K562 (cell line): ENCODE measurements around the gene ZBTB46. TPM values are rescaled to one million over a fixed set of nuclear protein-coding genes. Genes with fewer than 3 reads are reported as not detected.
A peak's percentile ranks its signal among the peaks of the same experiment; 100 is the strongest.

ENCODE experiments used
- HDAC1 ChIP-seq, 2 experiments: fragments of 450-650 bp; IDR thresholded peaks; 2 replicates each; pipeline ENCODE4 v1.6.1; 2016 to 2017; ENCODE audit warnings: inconsistent platforms in 1 of 2, mild to moderate bottlenecking in 1 of 2, moderate library complexity in 1 of 2
- SPI1 ChIP-seq: IDR thresholded peaks from 2 replicates; pipeline ENCODE4 v1.6.1; 2011; ENCODE audit warnings: low read depth, low read length, control low read depth, borderline replicate concordance
- TRIM24 ChIP-seq, 2 experiments: fragments of 450-650 bp; IDR thresholded peaks; 2 replicates each; pipeline ENCODE4 v1.6.1; 2016
- polyA plus RNA-seq, 8 experiments: library from polyadenylated mRNA; depleted of rRNA in 4 of 8; stranded (reverse) in 5 of 8; unstranded in 3 of 8; fragments of >200 nt; fragmentation: Nextera tagmentation in 2 of 8; fragmentation: Illumina TruSeq in 1 of 8; extraction: Ambion mirVana in 2 of 8; extraction: Trizol in 1 of 8; gene quantifications; 2 replicates each; pipeline versions ENCODE4 v1.2.1 to v1.2.3, GENCODE V29; 2011 to 2014; ENCODE audit warnings: inconsistent platforms in 1 of 8, missing spikeins in 1 of 8
- total RNA-seq, 7 experiments: library from RNA; depleted of rRNA in 6 of 7; stranded (reverse); fragments of >200 nt in 6 of 7; fragmentation: Illumina TruSeq in 2 of 7; extraction: Trizol in 2 of 7; gene quantifications; 2 replicates each; pipeline versions ENCODE4 v1.2.1 to v1.2.3, GENCODE V29; 2011 to 2021; ENCODE audit warnings: low replicate concordance in 1 of 7
- TF ChIP-seq, protein P1 (sequence below): sonication (generic); formaldehyde crosslinking; IDR thresholded peaks from 2 replicates; pipeline ENCODE4 v1.8.1; 2023; ENCODE audit warnings: mild to moderate bottlenecking, missing genetic modification reagents
- TF ChIP-seq, protein P2 (sequence below): fragments of 250-450 bp; sonication (Bioruptor Pico); IDR thresholded peaks from 2 replicates; pipeline ENCODE4 v1.9.0; 2021; ENCODE audit warnings: mild to moderate bottlenecking
- TF ChIP-seq, protein P3 (sequence below): fragments of 200-800 bp; sonication (Bioruptor generic); IDR thresholded peaks from 2 replicates; pipeline ENCODE4 v1.6.1; 2017; ENCODE audit warnings: missing genetic modification characterization, missing compliant biosample characterization
- TF ChIP-seq, protein P4 (sequence below), 2 experiments: IDR thresholded peaks in 1 of 2; conservative IDR thresholded peaks in 1 of 2; 2 replicates each; pipeline ENCODE4 v1.6.1; 2016; ENCODE audit warnings: low read depth in 2 of 2, mild to moderate bottlenecking in 1 of 2, missing compliant biosample characterization in 1 of 2, missing genetic modification characterization in 1 of 2, moderate library complexity in 1 of 2
- TF ChIP-seq, protein P5 (sequence below): fragments of 250-450 bp; sonication (Bioruptor Pico); IDR thresholded peaks from 2 replicates; pipeline ENCODE4 v1.8.0; 2021; ENCODE audit warnings: mild to moderate bottlenecking, moderate library complexity

ZBTB46 gene
- total and polyA plus RNA-seq, 9 of the 15 experiments (the other 6 are each of a cell fraction or from before 2014, with no cell fraction given) = 0.29 to 4.1 (median 1.1) TPM

DNA sequence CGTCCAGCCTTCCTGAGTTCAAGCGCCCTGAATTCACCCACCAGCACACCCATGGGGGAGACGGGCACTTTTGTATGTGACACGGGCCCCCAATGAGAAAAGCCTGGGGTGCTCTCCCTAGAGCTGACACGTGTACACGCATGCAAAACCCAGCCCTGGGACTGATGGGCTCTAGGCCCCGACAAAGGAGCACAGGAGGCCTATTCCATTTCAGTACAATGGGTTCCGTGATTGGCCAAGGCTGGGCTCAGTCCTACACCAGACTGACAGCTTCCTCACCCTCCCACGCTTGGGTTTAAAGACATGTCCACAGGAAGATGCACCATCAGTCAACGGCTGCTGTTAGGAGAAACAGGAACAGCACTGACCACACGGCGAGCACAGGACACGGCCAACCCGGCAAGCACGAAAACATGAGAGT is 8.8 kb downstream of the ZBTB46 start (continued):
- TF ChIP-seq HDAC1 (IDR thresholded peaks at IDR 0.05) (peak in 1 of 2 experiments; percentile 38; a peak in 1 of 4 replicates), SPI1 (peak; percentile 82), TRIM24 (IDR thresholded peaks at IDR 0.05) (no peak)
- TF ChIP-seq, protein P1, sequence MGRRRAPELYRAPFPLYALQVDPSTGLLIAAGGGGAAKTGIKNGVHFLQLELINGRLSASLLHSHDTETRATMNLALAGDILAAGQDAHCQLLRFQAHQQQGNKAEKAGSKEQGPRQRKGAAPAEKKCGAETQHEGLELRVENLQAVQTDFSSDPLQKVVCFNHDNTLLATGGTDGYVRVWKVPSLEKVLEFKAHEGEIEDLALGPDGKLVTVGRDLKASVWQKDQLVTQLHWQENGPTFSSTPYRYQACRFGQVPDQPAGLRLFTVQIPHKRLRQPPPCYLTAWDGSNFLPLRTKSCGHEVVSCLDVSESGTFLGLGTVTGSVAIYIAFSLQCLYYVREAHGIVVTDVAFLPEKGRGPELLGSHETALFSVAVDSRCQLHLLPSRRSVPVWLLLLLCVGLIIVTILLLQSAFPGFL (CRISPR knock-in tag) = no peak
- TF ChIP-seq, protein P2, sequence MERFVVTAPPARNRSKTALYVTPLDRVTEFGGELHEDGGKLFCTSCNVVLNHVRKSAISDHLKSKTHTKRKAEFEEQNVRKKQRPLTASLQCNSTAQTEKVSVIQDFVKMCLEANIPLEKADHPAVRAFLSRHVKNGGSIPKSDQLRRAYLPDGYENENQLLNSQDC (CRISPR knock-in tag) = no peak
- TF ChIP-seq, protein P3, sequence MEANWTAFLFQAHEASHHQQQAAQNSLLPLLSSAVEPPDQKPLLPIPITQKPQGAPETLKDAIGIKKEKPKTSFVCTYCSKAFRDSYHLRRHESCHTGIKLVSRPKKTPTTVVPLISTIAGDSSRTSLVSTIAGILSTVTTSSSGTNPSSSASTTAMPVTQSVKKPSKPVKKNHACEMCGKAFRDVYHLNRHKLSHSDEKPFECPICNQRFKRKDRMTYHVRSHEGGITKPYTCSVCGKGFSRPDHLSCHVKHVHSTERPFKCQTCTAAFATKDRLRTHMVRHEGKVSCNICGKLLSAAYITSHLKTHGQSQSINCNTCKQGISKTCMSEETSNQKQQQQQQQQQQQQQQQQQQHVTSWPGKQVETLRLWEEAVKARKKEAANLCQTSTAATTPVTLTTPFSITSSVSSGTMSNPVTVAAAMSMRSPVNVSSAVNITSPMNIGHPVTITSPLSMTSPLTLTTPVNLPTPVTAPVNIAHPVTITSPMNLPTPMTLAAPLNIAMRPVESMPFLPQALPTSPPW (CRISPR knock-in tag) = 0 out of 2 replicates have a peak, but pooled peaks have one; percentile 21
- TF ChIP-seq, protein P4, sequence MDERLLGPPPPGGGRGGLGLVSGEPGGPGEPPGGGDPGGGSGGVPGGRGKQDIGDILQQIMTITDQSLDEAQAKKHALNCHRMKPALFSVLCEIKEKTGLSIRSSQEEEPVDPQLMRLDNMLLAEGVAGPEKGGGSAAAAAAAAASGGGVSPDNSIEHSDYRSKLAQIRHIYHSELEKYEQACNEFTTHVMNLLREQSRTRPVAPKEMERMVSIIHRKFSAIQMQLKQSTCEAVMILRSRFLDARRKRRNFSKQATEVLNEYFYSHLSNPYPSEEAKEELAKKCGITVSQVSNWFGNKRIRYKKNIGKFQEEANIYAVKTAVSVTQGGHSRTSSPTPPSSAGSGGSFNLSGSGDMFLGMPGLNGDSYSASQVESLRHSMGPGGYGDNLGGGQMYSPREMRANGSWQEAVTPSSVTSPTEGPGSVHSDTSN (CRISPR knock-in tag; IDR thresholded peaks at IDR 0.05; ENCODE audit: low read depth) = peak; percentile 42; the same call in 1 of the 2 replicates
- TF ChIP-seq, protein P4 (tag; conservative IDR thresholded peaks at IDR 0.05; ENCODE audit: low read depth) = peak; percentile 84
- TF ChIP-seq, protein P5, sequence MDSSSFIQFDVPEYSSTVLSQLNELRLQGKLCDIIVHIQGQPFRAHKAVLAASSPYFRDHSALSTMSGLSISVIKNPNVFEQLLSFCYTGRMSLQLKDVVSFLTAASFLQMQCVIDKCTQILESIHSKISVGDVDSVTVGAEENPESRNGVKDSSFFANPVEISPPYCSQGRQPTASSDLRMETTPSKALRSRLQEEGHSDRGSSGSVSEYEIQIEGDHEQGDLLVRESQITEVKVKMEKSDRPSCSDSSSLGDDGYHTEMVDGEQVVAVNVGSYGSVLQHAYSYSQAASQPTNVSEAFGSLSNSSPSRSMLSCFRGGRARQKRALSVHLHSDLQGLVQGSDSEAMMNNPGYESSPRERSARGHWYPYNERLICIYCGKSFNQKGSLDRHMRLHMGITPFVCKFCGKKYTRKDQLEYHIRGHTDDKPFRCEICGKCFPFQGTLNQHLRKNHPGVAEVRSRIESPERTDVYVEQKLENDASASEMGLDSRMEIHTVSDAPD (CRISPR knock-in tag) = no peak
